DMS79 treated with DMSO at 0.1 percent for 48 hours (cell line): ENCODE data around the gene ITIH2.

ENCODE experiments used
- DNase-seq: peaks from one replicate; lab custom pipeline; 2025; lab: John Stamatoyannopoulos, UW

The ITIH2 gene

DNA sequence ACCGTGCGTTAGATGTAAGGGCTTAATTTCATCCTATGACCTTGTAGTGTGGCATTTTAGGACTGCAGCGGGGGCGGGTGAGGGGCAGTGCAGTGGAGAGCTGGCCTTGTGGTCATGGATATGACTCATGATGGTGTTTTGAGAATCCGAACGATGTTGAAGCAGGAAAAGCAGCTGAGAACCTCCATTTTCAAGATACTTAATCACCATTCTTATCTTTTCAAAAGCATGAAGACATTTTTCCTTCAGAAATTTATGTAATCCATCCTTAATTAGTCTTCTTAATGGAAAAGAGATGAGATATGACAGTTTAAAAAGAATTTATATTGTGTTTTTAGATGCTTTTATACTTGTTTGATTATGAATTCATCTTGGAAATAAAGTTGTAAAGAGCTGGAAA lies 94.5 kb downstream of the ITIH2 start:
- DNase-seq, result no peak
